Sigmoid colon (tissue), 7 donors: ENCODE results near the gene IGFL2. TPM values are rescaled to one million over a fixed set of nuclear protein-coding genes. Genes with fewer than 3 reads are reported as not detected.

ENCODE experiments used
- DNase-seq: peaks from one replicate; pipeline ENCODE4 v3.0.0-alpha.2; 2019
- H3K27ac ChIP-seq, 4 donors: fragments of 200-600 bp; sonication (generic); one replicate each; pipeline ENCODE4 v1.5.1; 2016 to 2019; ENCODE audit warnings: mild to moderate bottlenecking in 1 of 4
- H3K27me3 ChIP-seq, 3 donors: fragments of 200-600 bp; sonication (generic); one replicate each; pipeline ENCODE4 v1.5.1; 2019; ENCODE audit warnings: mild to moderate bottlenecking in 1 of 3
- H3K36me3 ChIP-seq, 4 donors: fragments of 200-600 bp; sonication (generic); one replicate each; pipeline ENCODE4 v1.5.1; 2016 to 2019
- H3K4me1 ChIP-seq, 4 donors: fragments of 200-600 bp; sonication (generic); one replicate each; pipeline ENCODE4 v1.5.1; 2017 to 2019
- H3K4me3 ChIP-seq, 4 donors: fragments of 200-600 bp; sonication (generic); one replicate each; pipeline ENCODE4 v1.5.1; 2017 to 2019; ENCODE audit warnings: mild to moderate bottlenecking in 2 of 4, moderate library complexity in 1 of 4
- H3K9me3 ChIP-seq, 4 donors: fragments of 200-600 bp in 3 of 4; sonication (generic) in 3 of 4; one replicate each; pipeline versions ENCODE4 v1.5.1 to v1.6.1; 2013 to 2019
- CTCF ChIP-seq, 4 experiments: fragments of 450-650 bp in 3 of 4; fragments of 200-600 bp in 1 of 4; IDR thresholded peaks; one replicate each; pipeline ENCODE4 v1.5.1; 2016 to 2019; ENCODE audit warnings: antibody characterized with exemption in 4 of 4, mild to moderate bottlenecking in 3 of 4, moderate library complexity in 2 of 4
- EP300 ChIP-seq, 4 donors: sonication (generic); formaldehyde crosslinking; IDR thresholded peaks; one replicate each; pipeline ENCODE4 v1.6.1; 2017; ENCODE audit warnings: antibody characterized with exemption in 4 of 4
- POLR2A ChIP-seq, 2 donors: fragments of 450-650 bp; IDR thresholded peaks; one replicate each; pipeline ENCODE4 v1.6.1; 2016; ENCODE audit warnings: antibody characterized with exemption in 2 of 2, mild to moderate bottlenecking in 2 of 2, moderate library complexity in 2 of 2
- POLR2AphosphoS5 ChIP-seq, 4 donors: sonication (generic); formaldehyde crosslinking; IDR thresholded peaks; one replicate each; pipeline ENCODE4 v1.6.1; 2017; ENCODE audit warnings: antibody characterized with exemption in 4 of 4
- WGBS, 2 donors: extraction: QIAGEN DNeasy Blood & Tissue Kit; methylation state at CpG; one replicate each; pipeline ENCODE4 v1.1.7; 2013; 5-methylcytosine and 5-hydroxymethylcytosine counted together
- intact Hi-C: fragments of 100-400 bp; cut with DNase I; formaldehyde crosslinking; loops from one replicate; pipeline ENCODE4 v1.15.1; 2023
- polyA plus RNA-seq, 3 donors: library from polyadenylated mRNA; stranded (reverse); fragments of 200-250 nt; gene quantifications; one replicate each; pipeline ENCODE4 v1.2.3, GENCODE V29; 2013
- total RNA-seq, 4 donors: library from RNA; depleted of rRNA; stranded (reverse); fragments of >200 nt; gene quantifications; one replicate each; pipeline ENCODE4 v1.1.0, GENCODE V29; 2016
- donor health status: healthy with polysubstance abuse.
- donor health status: Bipolar disorder and iron deficiency.
- donor health status: healthy.

The IGFL2 gene
- total and polyA plus RNA-seq, 7 donors, result 0.49 to 1.8 (median 1.1) TPM; not detected in 4

GRCh38 chr19:46133101-46133627, 14.9 kb upstream of the IGFL2 start:
- Histone ChIP-seq H3K27ac (peak overlapping the region; percentile 50 to 81 (median 75)), H3K27me3 (no peaks in the 10 kb centered on the region), H3K4me3 (peak overlapping the region in 1 of 4 donors; percentile 15), H3K4me1 (peaks cover 0 to 26% (median 23%) of the 10 kb centered on the region in 4 donors), H3K9me3 (no peaks in the 10 kb centered on the region), H3K36me3 (no peaks in the 10 kb centered on the region)
- no peak for DNase-seq
- WGBS, 2 donors, result 66 to 73% methylated on average over 6 of the region's 6 CpGs
- TF ChIP-seq EP300 (IDR thresholded peaks at IDR 0.05) (no peak), POLR2AphosphoS5 (IDR thresholded peaks at IDR 0.05) (peak in 3 of 4 donors; percentile 13 to 38 (median 36))
- intact Hi-C loops, result no loop called here

- Histone ChIP-seq H3K9me3 (no peaks in the 10 kb centered on the region), H3K4me3 (no peak overlapping the region), H3K4me1 (peaks cover 0 to 26% (median 23%) of the 10 kb centered on the region in 4 donors), H3K27ac (peak overlapping the region; percentile 50 to 81 (median 75)), H3K36me3 (no peaks in the 10 kb centered on the region), H3K27me3 (no peaks in the 10 kb centered on the region)
- TF ChIP-seq EP300 (IDR thresholded peaks at IDR 0.05) (no peak), POLR2A (IDR thresholded peaks at IDR 0.05) (no peak), CTCF (IDR thresholded peaks at IDR 0.05) (no peak), POLR2AphosphoS5 (IDR thresholded peaks at IDR 0.05) (no peak)
- intact Hi-C loops, result no loop called here
- 91 to 95% methylated on average over 1 of the region's 1 CpG for WGBS, 2 donors
- no peak for DNase-seq
Observed at GRCh38 chr19:46133777-46134241, 14.2 kb upstream of the IGFL2 start.

- intact Hi-C loops, result no loop called here
- TF ChIP-seq EP300 (IDR thresholded peaks at IDR 0.05) (no peak), POLR2A (IDR thresholded peaks at IDR 0.05) (no peak), POLR2AphosphoS5 (IDR thresholded peaks at IDR 0.05) (no peak), CTCF (IDR thresholded peaks at IDR 0.05) (no peak)
Observed at GRCh38 chr19:46134527-46134926, 13.5 kb upstream of the IGFL2 start.

GRCh38 chr19:46137915-46138473, 10.0 kb upstream of the IGFL2 start:
- peaks cover 0 to 18% (median 16%) of the 10 kb centered on the region in 4 donors for H3K4me1 ChIP-seq
- 78 to 81% methylated on average over 4 of the region's 4 CpGs for WGBS, 2 donors
- intact Hi-C loops, result no loop called here

More at GRCh38 chr19:46134527-46134926, 13.5 kb upstream of the IGFL2 start:
- peak overlapping the region in 3 of 4 donors; percentile 50 to 81 (median 76) for H3K27ac ChIP-seq
- H3K9me3 ChIP-seq, result no peaks in the 10 kb centered on the region
- peaks cover 0 to 26% (median 23%) of the 10 kb centered on the region in 4 donors for H3K4me1 ChIP-seq
- DNase-seq, result no peak
- H3K36me3 ChIP-seq, result no peaks in the 10 kb centered on the region
- H3K27me3 ChIP-seq, result no peaks in the 10 kb centered on the region
- no peak overlapping the region for H3K4me3 ChIP-seq

More at GRCh38 chr19:46137915-46138473, 10.0 kb upstream of the IGFL2 start:
- no peak for DNase-seq
- TF ChIP-seq EP300 (IDR thresholded peaks at IDR 0.05) (no peak), POLR2A (IDR thresholded peaks at IDR 0.05) (no peak), POLR2AphosphoS5 (IDR thresholded peaks at IDR 0.05) (no peak), CTCF (IDR thresholded peaks at IDR 0.05) (no peak)
- Histone ChIP-seq H3K9me3 (no peaks in the 10 kb centered on the region), H3K4me3 (no peak overlapping the region), H3K27me3 (no peaks in the 10 kb centered on the region), H3K27ac (no peak overlapping the region), H3K36me3 (no peaks in the 10 kb centered on the region)
